ENCODE data around the gene ZNF468. TPM values are rescaled to one million over a fixed set of nuclear protein-coding genes. Genes with fewer than 3 reads are reported as not detected.
"Not testable (repeated sequence)": the region's sequence is repeated elsewhere in the genome, so short reads cannot be mapped to it uniquely, and the experiment has no call there.

The ZNF468 gene
- polyA plus RNA-seq, 1 donor = 37.2 TPM

DNA sequence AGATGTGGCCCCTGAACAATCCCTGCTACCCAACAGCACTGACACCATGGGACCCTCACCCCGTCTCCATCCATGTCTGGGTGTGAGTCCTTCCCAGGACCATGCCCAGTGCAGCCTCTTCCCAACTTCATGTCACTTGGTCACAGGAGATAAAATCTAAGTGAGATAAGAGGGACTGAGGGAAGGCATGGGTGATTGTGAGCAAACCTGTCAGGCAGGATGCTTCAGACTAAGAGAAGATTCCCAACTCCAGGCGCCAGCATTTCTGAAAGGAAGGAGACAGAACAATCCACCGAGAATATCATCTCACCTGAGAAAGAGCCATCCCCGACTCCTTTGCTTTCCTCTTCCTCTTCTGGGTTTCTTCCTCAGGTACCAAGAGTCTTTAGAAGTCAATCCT lies 32.5 kb upstream of the ZNF468 start:
- H3K36me3 ChIP-seq (ENCODE audit: control insufficient read depth, insufficient read depth, low read length) = peaks cover 61% of the 10 kb centered on the region
- WGBS (ENCODE audit: insufficient coverage, low lambda C conversion rate) = no CpG with 5 or more reads among the region's 4 CpGs
- no peaks in the 10 kb centered on the region for H3K27me3 ChIP-seq (ENCODE audit: control insufficient read depth, insufficient read depth, low read length)
- no peak overlapping the region for H3K27ac ChIP-seq (ENCODE audit: low read length)
- H3K4me1 ChIP-seq (ENCODE audit: control insufficient read depth, insufficient read depth, low read length) = no peaks in the 10 kb centered on the region
- no peak for DNase-seq
- no peak overlapping the region for H3K4me3 ChIP-seq (ENCODE audit: low read length)
- H3K9me3 ChIP-seq (ENCODE audit: control insufficient read depth, low read depth, low read length) = peaks cover 14% of the 10 kb centered on the region

- H3K9me3 ChIP-seq (ENCODE audit: control insufficient read depth, low read depth, low read length) = peaks cover 21% of the 10 kb centered on the region
- peaks cover 69% of the 10 kb centered on the region for H3K36me3 ChIP-seq (ENCODE audit: control insufficient read depth, insufficient read depth, low read length)
- WGBS (ENCODE audit: insufficient coverage, low lambda C conversion rate) = 87% methylated on average over 3 of the region's 7 CpGs
- no peak for DNase-seq
- H3K27ac ChIP-seq (ENCODE audit: low read length) = no peak overlapping the region
- H3K4me1 ChIP-seq (ENCODE audit: control insufficient read depth, insufficient read depth, low read length) = no peaks in the 10 kb centered on the region
- no peak overlapping the region for H3K4me3 ChIP-seq (ENCODE audit: low read length)
- H3K27me3 ChIP-seq (ENCODE audit: control insufficient read depth, insufficient read depth, low read length) = no peaks in the 10 kb centered on the region
These were observed 31.7 kb upstream of the ZNF468 start for GRCh38 chr19:52889076-52889475.

DNA sequence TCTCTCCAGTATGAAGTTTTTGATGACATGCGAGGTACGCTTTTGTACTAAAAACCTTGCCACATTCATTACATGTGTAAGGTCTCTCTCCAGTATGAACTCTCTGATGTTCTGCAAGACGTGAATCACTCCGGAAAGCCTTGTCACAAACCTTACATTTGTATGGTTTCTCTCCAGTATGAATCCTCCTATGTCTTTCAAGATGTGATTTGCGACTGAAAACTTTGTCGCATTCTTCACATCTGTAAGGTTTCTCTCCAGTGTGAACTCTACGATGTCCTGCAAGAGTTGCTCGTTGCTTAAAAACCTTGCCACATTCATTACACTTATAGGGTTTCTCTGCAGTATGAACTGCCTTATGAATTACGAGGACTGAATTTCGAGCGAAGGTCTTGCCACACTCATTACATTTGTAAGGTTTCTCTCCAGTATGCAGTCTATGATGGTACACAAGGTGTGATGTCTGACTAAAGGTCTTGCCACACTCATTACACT lies 23.5 kb upstream of the ZNF468 start:
- DNase-seq = no peak
- no peaks in the 10 kb centered on the region for H3K27me3 ChIP-seq (ENCODE audit: control insufficient read depth, insufficient read depth, low read length)
- H3K4me1 ChIP-seq (ENCODE audit: control insufficient read depth, insufficient read depth, low read length) = no peaks in the 10 kb centered on the region
- 100% methylated on average over 1 of the region's 11 CpGs for WGBS (ENCODE audit: insufficient coverage, low lambda C conversion rate)
- H3K4me3 ChIP-seq (ENCODE audit: low read length) = no peak overlapping the region
- no peak overlapping the region for H3K27ac ChIP-seq (ENCODE audit: low read length)
- peaks cover 58% of the 10 kb centered on the region for H3K9me3 ChIP-seq (ENCODE audit: control insufficient read depth, low read depth, low read length)
- peaks cover 61% of the 10 kb centered on the region for H3K36me3 ChIP-seq (ENCODE audit: control insufficient read depth, insufficient read depth, low read length)

GRCh38 chr19:52872996-52873395 lies 15.6 kb upstream of the ZNF468 start:
- not testable (repeated sequence) for DNase-seq; H3K36me3 ChIP-seq (ENCODE audit: control insufficient read depth, insufficient read depth, low read length); H3K27me3 ChIP-seq (ENCODE audit: control insufficient read depth, insufficient read depth, low read length); H3K27ac ChIP-seq (ENCODE audit: low read length); H3K4me3 ChIP-seq (ENCODE audit: low read length); H3K4me1 ChIP-seq (ENCODE audit: control insufficient read depth, insufficient read depth, low read length)
- H3K9me3 ChIP-seq (ENCODE audit: control insufficient read depth, low read depth, low read length) = peaks cover 18% of the 10 kb centered on the region
- WGBS (ENCODE audit: insufficient coverage, low lambda C conversion rate) = no CpG with 5 or more reads among the region's 6 CpGs

DNA sequence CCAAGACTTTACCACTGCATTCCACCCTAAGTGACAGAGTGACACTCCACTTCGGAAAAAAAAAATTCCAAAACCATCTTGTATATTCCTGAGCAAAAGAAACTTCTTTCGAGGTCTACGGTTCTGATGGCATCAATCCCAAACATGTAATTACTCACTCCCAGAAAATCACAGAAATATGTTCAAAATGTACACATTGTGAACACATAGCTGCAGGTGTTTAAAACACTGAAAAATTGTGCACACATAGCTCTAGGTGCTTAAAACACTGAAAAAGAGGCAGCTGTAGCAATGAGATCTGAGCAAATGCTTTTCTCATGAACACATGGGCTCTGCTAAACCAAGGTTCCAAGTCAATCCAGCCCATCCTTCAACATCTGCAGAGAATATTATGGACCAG lies 14.0 kb upstream of the ZNF468 start:
- Histone ChIP-seq H3K27ac (ENCODE audit: low read length) (no peak overlapping the region), H3K36me3 (ENCODE audit: control insufficient read depth, insufficient read depth, low read length) (no peaks in the 10 kb centered on the region), H3K27me3 (ENCODE audit: control insufficient read depth, insufficient read depth, low read length) (no peaks in the 10 kb centered on the region), H3K9me3 (ENCODE audit: control insufficient read depth, low read depth, low read length) (peaks cover 9% of the 10 kb centered on the region), H3K4me1 (ENCODE audit: control insufficient read depth, insufficient read depth, low read length) (no peaks in the 10 kb centered on the region), H3K4me3 (ENCODE audit: low read length) (no peak overlapping the region)
- no peak for DNase-seq
- WGBS (ENCODE audit: insufficient coverage, low lambda C conversion rate) = no CpG with 5 or more reads among the region's 3 CpGs

GRCh38 chr19:52868031-52868430 lies 10.6 kb upstream of the ZNF468 start:
- H3K4me1 ChIP-seq (ENCODE audit: control insufficient read depth, insufficient read depth, low read length); H3K9me3 ChIP-seq (ENCODE audit: control insufficient read depth, low read depth, low read length); H3K36me3 ChIP-seq (ENCODE audit: control insufficient read depth, insufficient read depth, low read length); H3K27me3 ChIP-seq (ENCODE audit: control insufficient read depth, insufficient read depth, low read length); H3K4me3 ChIP-seq (ENCODE audit: low read length); DNase-seq; H3K27ac ChIP-seq (ENCODE audit: low read length): not testable (repeated sequence)
- WGBS (ENCODE audit: insufficient coverage, low lambda C conversion rate) = no CpG with 5 or more reads among the region's 11 CpGs

- no CpG with 5 or more reads among the region's 31 CpGs for WGBS (ENCODE audit: insufficient coverage, low lambda C conversion rate)
These were observed 660 bp downstream of the ZNF468 start for GRCh38 chr19:52856540-52857377.

GRCh38 chr19:52847352-52847751 lies 10.1 kb downstream of the ZNF468 start:
- Histone ChIP-seq H3K9me3 (ENCODE audit: control insufficient read depth, low read depth, low read length) (peaks cover 50% of the 10 kb centered on the region), H3K36me3 (ENCODE audit: control insufficient read depth, insufficient read depth, low read length) (peaks cover 79% of the 10 kb centered on the region)
- DNase-seq; H3K27me3 ChIP-seq (ENCODE audit: control insufficient read depth, insufficient read depth, low read length); H3K4me1 ChIP-seq (ENCODE audit: control insufficient read depth, insufficient read depth, low read length); H3K4me3 ChIP-seq (ENCODE audit: low read length); H3K27ac ChIP-seq (ENCODE audit: low read length): not testable (repeated sequence)
- no CpG with 5 or more reads among the region's 5 CpGs for WGBS (ENCODE audit: insufficient coverage, low lambda C conversion rate)

More at GRCh38 chr19:52856540-52857377, 660 bp downstream of the ZNF468 start:
- H3K4me1 ChIP-seq (ENCODE audit: control insufficient read depth, insufficient read depth, low read length); H3K27me3 ChIP-seq (ENCODE audit: control insufficient read depth, insufficient read depth, low read length); H3K9me3 ChIP-seq (ENCODE audit: control insufficient read depth, low read depth, low read length): not testable (repeated sequence)
- H3K27ac ChIP-seq (ENCODE audit: low read length) = peak overlapping the region; percentile 45
- H3K4me3 ChIP-seq (ENCODE audit: low read length) = peak overlapping the region; percentile 74
- peak; percentile 10 to 30 for DNase-seq
- peaks cover 20% of the 10 kb centered on the region for H3K36me3 ChIP-seq (ENCODE audit: control insufficient read depth, insufficient read depth, low read length)

- not testable (repeated sequence) for H3K4me3 ChIP-seq (ENCODE audit: low read length); DNase-seq; H3K4me1 ChIP-seq (ENCODE audit: control insufficient read depth, insufficient read depth, low read length); H3K27ac ChIP-seq (ENCODE audit: low read length); H3K27me3 ChIP-seq (ENCODE audit: control insufficient read depth, insufficient read depth, low read length)
- peaks cover 63% of the 10 kb centered on the region for H3K36me3 ChIP-seq (ENCODE audit: control insufficient read depth, insufficient read depth, low read length)
- 100% methylated on average over 2 of the region's 10 CpGs for WGBS (ENCODE audit: insufficient coverage, low lambda C conversion rate)
- H3K9me3 ChIP-seq (ENCODE audit: control insufficient read depth, low read depth, low read length) = peaks cover 46% of the 10 kb centered on the region
These were observed 16.5 kb downstream of the ZNF468 start for GRCh38 chr19:52840825-52841465.

GRCh38 chr19:52834289-52834688 lies 23.1 kb downstream of the ZNF468 start:
- H3K4me1 ChIP-seq (ENCODE audit: control insufficient read depth, insufficient read depth, low read length); H3K27me3 ChIP-seq (ENCODE audit: control insufficient read depth, insufficient read depth, low read length); DNase-seq; H3K4me3 ChIP-seq (ENCODE audit: low read length); H3K36me3 ChIP-seq (ENCODE audit: control insufficient read depth, insufficient read depth, low read length); H3K27ac ChIP-seq (ENCODE audit: low read length): not testable (repeated sequence)
- peaks cover 23% of the 10 kb centered on the region for H3K9me3 ChIP-seq (ENCODE audit: control insufficient read depth, low read depth, low read length)
- WGBS (ENCODE audit: insufficient coverage, low lambda C conversion rate) = no CpG with 5 or more reads among the region's 1 CpG

Measured in large intestine (tissue), 3 donors.